SK-N-MC (cell line): Measurements from ENCODE around the gene MFGE8.

ENCODE experiments used
- EZH2 ChIP-seq: fragments of 200-600 bp; sonication (generic); IDR thresholded peaks from one replicate; pipeline ENCODE4 v1.6.1; 2017; ENCODE audit warnings: antibody characterized with exemption
- POLR2AphosphoS5 ChIP-seq: IDR thresholded peaks from 2 replicates; pipeline ENCODE4 v1.6.1; 2012; ENCODE audit warnings: mild to moderate bottlenecking, low read depth, low read length, borderline replicate concordance

- TF ChIP-seq EZH2, result no peak
- no peak for TF ChIP-seq POLR2AphosphoS5
Measured at GRCh38 chr15:88864861-88865497, 48.2 kb downstream of the MFGE8 start.
